ENCODE data around the gene ADGRV1.

- no peak for TF ChIP-seq CTCF (IDR thresholded peaks at IDR 0.05)
- TF ChIP-seq POLR2A (IDR thresholded peaks at IDR 0.05) = no peak
These were observed 409.7 kb downstream of the ADGRV1 start for GRCh38 chr5:90968319-90968718.
